ENCODE measurements around the gene UBA1.

UBA1 gene

GRCh38 chrX:47212381-47213293 is 19.0 kb downstream of the UBA1 start:
- no peak for DNase-seq (ENCODE audit: low read depth)

DNA sequence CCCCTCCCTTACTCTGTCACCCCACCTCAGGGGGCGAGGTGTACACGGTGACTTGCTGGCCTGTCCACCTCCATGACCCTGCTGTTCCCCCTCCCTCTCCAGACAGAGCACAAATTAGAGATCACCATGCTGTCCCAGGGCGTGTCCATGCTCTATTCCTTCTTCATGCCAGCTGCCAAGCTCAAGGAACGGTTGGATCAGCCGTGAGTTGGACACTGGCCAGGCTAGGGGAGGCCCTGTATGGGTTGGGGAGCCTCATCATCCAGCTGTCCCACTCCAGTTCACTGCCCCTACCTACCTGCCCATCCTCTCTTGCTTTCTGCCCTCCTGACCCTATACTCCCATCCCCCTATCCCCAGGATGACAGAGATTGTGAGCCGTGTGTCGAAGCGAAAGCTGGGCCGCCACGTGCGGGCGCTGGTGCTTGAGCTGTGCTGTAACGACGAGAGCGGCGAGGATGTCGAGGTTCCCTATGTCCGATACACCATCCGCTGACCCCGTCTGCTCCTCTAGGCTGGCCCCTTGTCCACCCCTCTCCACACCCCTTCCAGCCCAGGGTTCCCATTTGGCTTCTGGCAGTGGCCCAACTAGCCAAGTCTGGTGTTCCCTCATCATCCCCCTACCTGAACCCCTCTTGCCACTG is 20.9 kb downstream of the UBA1 start:
- DNase-seq (ENCODE audit: low read depth) = no peak

DNA sequence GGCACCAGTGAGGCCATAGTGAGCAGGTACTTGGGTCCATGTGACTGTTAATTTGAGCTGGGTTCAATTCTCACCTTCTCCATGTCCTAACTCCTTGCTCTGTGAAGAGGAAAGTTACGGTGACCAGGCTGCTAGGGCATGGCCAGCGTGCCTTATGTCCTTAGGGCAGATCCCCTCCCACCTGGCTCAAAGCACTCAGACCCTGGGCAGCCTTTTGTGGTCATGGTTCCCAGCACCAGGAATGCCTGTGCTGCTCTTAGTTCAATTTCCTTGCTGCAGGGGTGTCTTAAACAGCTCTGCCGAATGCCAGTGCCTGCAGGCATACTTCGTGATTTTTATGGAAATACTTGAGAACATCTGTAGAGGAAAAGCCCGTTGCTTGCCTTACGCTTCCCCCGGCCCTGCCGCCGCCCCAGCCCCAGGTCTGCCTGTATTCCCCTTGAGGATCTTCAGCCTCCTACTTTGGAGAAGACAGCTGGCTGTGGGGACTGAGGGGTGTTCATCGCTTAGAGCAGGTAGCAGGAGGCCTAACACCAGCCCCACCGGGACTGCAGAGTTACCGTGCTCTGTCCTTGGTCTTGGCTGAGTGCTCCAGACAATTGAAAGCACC is 21.8 kb downstream of the UBA1 start:
- no peak for DNase-seq (ENCODE audit: low read depth)

DNA sequence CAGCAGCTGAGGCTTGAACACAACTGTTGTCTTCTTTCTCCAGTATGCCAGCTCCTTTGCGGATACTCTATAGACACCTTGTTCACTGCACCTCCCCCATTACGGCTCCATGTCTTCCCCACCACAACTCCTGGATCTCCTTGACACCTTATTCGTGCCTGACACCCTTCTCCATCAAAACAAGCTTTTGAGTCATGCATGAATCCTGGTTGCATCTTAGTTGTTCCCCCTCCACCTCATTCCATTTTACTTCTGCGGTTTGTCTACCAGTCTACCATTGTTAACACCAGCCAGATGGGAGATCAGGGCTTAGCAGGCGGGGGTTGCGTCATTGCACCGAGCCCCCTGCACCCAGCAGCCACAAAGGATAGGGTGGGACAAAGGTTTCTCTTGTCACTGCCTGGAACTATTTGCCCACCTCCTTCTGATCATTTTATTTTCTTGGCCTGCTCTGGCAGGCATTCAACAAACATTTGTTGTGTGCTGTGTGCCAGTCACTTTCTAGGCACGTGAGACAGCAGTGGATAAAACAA is 22.8 kb downstream of the UBA1 start:
- no peak for DNase-seq (ENCODE audit: low read depth)

- DNase-seq (ENCODE audit: low read depth) = no peak
These were observed 23.7 kb downstream of the UBA1 start for GRCh38 chrX:47217121-47217851.

- peak; percentile 68 for DNase-seq (ENCODE audit: low read depth)
These were observed 24.2 kb downstream of the UBA1 start for GRCh38 chrX:47217852-47218279.

DNA sequence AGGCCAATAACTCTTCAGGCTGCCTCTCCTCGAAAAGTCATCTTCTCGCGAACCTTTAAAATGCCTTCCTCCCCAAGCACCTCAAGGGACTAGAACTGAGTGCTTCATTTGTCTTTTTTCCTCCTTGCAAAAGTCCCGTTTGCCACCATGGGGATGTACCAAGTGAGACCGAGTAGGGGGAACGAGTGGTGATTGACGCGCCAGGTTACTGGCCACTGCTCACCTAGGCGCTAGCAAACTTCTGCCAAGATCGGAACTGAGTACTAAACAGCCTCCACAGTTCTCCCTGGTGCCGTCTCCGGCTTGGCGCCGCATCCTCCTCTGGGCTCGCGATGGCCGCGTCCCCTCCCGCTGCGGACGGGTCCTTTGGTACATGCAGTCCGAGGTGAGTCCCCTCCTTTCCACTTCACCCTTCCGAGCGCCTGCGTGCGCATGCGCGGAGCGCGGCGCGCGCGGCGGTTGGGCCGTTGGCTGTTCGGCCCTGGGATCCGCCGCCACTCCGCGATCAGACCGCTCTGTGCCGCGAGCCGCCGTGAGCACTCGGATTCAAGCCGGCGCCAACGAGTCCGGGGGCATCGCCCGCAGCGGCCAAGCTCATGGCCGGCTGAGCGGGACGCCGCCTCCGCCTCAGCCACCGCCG is 24.8 kb downstream of the UBA1 start, which contains the start of gene CDK16:
Gene CDK16 (plus strand): TSS at position 402 of the 640 bp plus-strand sequence. CDS start 4,877 bp downstream, outside the sequence.
- DNase-seq (ENCODE audit: low read depth) = peak; percentile 41

GRCh38 chrX:47218920-47219815 is 25.5 kb downstream of the UBA1 start:
- no peak for DNase-seq (ENCODE audit: low read depth)

DNA sequence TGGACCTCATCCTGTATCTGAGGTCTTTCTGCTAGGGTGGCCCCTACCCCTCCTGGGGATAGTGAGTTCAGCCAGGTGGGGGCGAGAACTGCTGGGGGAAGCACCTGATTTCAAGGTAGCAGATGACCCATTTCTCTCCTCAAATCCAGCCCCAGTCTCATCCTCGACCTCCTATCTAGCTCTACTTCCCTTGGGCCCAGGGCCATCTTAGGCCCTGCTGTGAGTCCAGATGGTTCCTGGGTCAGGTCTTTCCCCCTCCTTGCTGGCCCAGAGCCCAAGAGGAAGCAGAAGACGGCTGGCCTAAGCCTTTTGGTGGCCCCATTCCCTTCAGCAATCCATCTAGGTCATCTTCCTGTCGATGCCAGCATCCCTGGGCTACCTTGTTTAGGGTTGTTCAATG is 28.1 kb downstream of the UBA1 start:
- no peak for DNase-seq (ENCODE audit: low read depth)

GRCh38 chrX:47222751-47223350 is 29.2 kb downstream of the UBA1 start:
- DNase-seq (ENCODE audit: low read depth) = no peak

DNA sequence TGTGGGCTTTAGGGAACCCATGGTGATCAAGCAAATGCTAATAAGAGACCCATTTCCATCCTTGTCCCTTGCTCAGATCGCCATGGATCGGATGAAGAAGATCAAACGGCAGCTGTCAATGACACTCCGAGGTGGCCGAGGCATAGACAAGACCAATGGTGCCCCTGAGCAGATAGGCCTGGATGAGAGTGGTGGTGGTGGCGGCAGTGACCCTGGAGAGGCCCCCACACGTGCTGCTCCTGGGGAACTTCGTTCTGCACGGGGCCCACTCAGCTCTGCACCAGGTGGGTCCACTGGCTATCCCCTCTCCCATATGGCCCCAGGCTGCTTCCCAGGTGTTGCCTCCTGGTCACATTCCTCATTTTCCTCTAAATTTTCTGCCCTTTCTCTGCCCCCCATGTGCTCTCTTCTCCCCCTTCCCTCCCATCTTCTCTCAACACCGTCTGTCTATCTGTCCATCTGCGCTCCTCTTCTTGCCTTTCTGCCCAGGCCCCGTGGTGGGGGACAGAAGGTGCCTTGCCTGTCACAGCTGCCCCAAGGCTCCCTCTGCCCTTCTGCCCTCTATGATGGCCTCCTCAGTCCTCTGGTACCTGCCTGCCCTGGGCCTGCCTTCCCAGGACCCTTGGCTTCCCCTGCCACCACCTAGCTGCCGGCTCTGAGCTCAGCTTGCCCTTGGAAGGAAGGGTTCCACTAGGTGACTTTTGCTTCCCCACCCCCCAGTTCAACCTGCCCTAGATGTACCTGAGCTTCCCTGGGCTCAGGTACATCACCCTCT is 30.0 kb downstream of the UBA1 start:
- no peak for DNase-seq (ENCODE audit: low read depth)

DNA sequence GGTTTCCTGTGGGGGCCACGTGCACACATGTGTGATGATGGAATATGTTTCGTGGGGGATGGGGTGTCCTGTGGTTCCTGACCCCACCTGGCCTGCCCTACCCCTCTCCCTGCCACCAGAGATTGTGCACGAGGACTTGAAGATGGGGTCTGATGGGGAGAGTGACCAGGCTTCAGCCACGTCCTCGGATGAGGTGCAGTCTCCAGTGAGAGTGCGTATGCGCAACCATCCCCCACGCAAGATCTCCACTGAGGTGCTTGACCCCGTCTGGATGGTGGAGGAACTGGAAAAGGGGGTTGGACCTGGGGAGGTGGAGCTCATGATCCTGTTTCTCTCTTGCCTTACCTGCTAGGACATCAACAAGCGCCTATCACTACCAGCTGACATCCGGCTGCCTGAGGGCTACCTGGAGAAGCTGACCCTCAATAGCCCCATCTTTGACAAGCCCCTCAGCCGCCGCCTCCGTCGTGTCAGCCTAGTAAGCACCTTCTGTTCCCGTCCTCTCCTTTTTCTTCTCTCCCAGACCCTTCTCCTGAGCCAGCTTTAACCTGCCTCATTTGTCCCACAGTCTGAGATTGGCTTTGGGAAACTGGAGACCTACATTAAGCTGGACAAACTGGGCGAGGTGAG is 30.8 kb downstream of the UBA1 start:
- DNase-seq (ENCODE audit: low read depth) = no peak

GRCh38 chrX:47224896-47225290 is 31.3 kb downstream of the UBA1 start:
- DNase-seq (ENCODE audit: low read depth) = no peak

GRCh38 chrX:47226071-47226470 is 32.4 kb downstream of the UBA1 start:
- no peak for DNase-seq (ENCODE audit: low read depth)

GRCh38 chrX:47226531-47227333 is 33.1 kb downstream of the UBA1 start:
- DNase-seq (ENCODE audit: low read depth) = no peak

- DNase-seq (ENCODE audit: low read depth) = no peak
These were observed 33.6 kb downstream of the UBA1 start for GRCh38 chrX:47227334-47227583.

DNA sequence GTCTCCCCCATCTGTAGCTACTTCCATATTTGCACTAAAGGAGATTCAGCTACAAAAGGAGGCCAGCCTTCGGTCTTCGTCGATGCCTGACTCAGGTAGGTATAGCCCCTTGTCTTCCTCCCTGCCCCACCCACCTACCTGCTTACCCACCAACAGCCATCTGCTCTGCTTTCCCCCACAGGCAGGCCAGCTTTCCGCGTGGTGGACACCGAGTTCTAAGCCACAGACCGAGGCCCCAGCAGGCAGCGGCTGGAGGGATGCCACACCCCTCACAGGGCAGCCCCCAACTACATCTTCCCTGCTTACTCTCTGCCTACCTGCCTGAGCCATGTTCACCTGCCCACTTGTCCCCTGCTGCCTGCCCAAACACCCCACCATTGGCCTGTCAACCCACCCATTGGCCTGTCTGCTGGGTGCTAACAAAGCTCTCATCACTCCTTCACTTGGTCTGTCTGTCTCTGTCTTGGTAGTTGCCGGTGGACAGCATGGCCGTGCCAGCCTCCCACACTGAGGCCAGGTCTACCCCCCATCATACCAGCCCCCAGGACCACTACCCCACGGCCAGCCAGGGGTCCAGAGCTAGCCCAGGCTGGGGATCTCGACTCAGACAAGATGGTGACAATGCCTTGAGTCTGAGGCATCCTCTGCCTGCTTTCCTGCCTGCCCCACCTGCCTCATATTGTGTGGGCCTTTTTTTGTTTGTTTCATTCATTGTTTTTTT is 35.1 kb downstream of the UBA1 start:
- DNase-seq (ENCODE audit: low read depth) = no peak
